Measurements from ENCODE around the gene RCOR2.

DNA sequence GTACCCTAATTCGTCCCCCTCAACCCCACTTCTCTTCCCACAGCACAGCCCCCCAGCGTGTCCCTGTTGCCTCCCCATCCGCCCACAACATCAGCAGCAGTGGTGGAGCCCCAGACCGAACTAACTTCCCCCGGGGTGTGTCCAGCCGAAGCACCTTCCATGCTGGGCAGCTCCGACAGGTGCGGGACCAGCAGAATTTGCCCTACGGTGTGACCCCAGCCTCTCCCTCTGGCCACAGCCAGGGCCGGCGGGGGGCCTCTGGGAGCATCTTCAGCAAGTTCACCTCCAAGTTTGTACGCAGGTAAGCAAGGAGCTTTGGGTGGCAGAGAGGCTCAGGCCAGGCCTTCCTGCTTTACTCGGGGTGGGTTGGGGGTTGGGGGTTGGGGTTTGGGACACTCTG is 12.2 kb downstream of the RCOR2 start:
- TF ChIP-seq, protein P1, sequence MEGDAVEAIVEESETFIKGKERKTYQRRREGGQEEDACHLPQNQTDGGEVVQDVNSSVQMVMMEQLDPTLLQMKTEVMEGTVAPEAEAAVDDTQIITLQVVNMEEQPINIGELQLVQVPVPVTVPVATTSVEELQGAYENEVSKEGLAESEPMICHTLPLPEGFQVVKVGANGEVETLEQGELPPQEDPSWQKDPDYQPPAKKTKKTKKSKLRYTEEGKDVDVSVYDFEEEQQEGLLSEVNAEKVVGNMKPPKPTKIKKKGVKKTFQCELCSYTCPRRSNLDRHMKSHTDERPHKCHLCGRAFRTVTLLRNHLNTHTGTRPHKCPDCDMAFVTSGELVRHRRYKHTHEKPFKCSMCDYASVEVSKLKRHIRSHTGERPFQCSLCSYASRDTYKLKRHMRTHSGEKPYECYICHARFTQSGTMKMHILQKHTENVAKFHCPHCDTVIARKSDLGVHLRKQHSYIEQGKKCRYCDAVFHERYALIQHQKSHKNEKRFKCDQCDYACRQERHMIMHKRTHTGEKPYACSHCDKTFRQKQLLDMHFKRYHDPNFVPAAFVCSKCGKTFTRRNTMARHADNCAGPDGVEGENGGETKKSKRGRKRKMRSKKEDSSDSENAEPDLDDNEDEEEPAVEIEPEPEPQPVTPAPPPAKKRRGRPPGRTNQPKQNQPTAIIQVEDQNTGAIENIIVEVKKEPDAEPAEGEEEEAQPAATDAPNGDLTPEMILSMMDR (IDR thresholded peaks at IDR 0.05; ENCODE audit: low read length) = no peak
- TF ChIP-seq EZH2 (optimal IDR thresholded peaks at IDR 0.05; ENCODE audit: low read depth, low read length) = no peak
- no peak for TF ChIP-seq EZH2phosphoT487 (IDR thresholded peaks at IDR 0.05; ENCODE audit: low read length)
